GM19468 (cell line): ENCODE measurements around the gene RFX3.

ENCODE experiments used
- ATAC-seq: cut with Tn5 transposase; IDR thresholded peaks from one replicate; pipeline ENCODE4 v1.9.1; 2021; ENCODE audit warnings: mild to moderate bottlenecking, moderate library complexity, moderate number of reproducible peaks; ENCODE audit not compliant: unreplicated experiment; ENCODE audit errors: extremely low read depth

The RFX3 gene

GRCh38 chr9:3299872-3300271 lies 225.9 kb downstream of the RFX3 start:
- peak; percentile 96 for ATAC-seq

- ATAC-seq: no peak
Observed at GRCh38 chr9:3296536-3296935, 229.3 kb downstream of the RFX3 start.

- ATAC-seq: no peak
Observed at GRCh38 chr9:3292311-3292710, 233.5 kb downstream of the RFX3 start.

GRCh38 chr9:3290231-3290840 lies 235.5 kb downstream of the RFX3 start:
- no peak for ATAC-seq

- ATAC-seq: no peak
Observed at GRCh38 chr9:3288686-3289085, 237.1 kb downstream of the RFX3 start.

- no peak for ATAC-seq
Observed at GRCh38 chr9:3285365-3286161, 240.2 kb downstream of the RFX3 start.

GRCh38 chr9:3282365-3282764 lies 243.4 kb downstream of the RFX3 start:
- no peak for ATAC-seq

- ATAC-seq: peak; percentile 54
Observed at GRCh38 chr9:3281399-3281798, 244.4 kb downstream of the RFX3 start.

- ATAC-seq: peak; percentile 27
Observed at GRCh38 chr9:3277200-3277599, 248.6 kb downstream of the RFX3 start.

- ATAC-seq: no peak
Observed at GRCh38 chr9:3271581-3271980, 254.2 kb downstream of the RFX3 start.

- no peak for ATAC-seq
Observed at GRCh38 chr9:3271157-3271556, 254.6 kb downstream of the RFX3 start.

- no peak for ATAC-seq
Observed at GRCh38 chr9:3268223-3268622, 257.6 kb downstream of the RFX3 start.

- no peak for ATAC-seq
Observed at GRCh38 chr9:3263698-3264097, 262.1 kb downstream of the RFX3 start.

GRCh38 chr9:3262826-3263529 lies 262.8 kb downstream of the RFX3 start:
- ATAC-seq: no peak

GRCh38 chr9:3261484-3261883 lies 264.3 kb downstream of the RFX3 start:
- ATAC-seq: no peak

- no peak for ATAC-seq
Observed at GRCh38 chr9:3256571-3257330, 269.1 kb downstream of the RFX3 start.

- ATAC-seq: no peak
Observed at GRCh38 chr9:3251309-3251708, 274.5 kb downstream of the RFX3 start.

GRCh38 chr9:3250741-3251140 lies 275.1 kb downstream of the RFX3 start:
- no peak for ATAC-seq

GRCh38 chr9:3247211-3247610 lies 278.6 kb downstream of the RFX3 start:
- ATAC-seq: no peak

- ATAC-seq: no peak
Observed at GRCh38 chr9:3246241-3246640, 279.6 kb downstream of the RFX3 start.
